ENCODE results near the gene FHIP1B.

The FHIP1B gene

GRCh38 chr11:6170226-6170625 lies 64.2 kb downstream of the FHIP1B start, which contains the start of gene OR52B2:
Gene OR52B2, minus strand, starts transcription at chr11:6170326. Its CDS starts 0 bp downstream, at chr11:6170326.
- H3K4me2 ChIP-seq (ENCODE audit: low read length), result no peak within 1 kb of the TSS
- no peak within 1 kb of the TSS for H4K91ac ChIP-seq (ENCODE audit: low read depth, low read length)
- H2BK5ac ChIP-seq (ENCODE audit: low read depth, low read length, poor library complexity), result no peak within 1 kb of the TSS
- H3K79me1 ChIP-seq (ENCODE audit: low read length), result no peaks in the 10 kb centered on the region
- H4K8ac ChIP-seq (ENCODE audit: low read depth, low read length), result no peak within 1 kb of the TSS
- H2BK120ac ChIP-seq (ENCODE audit: insufficient read depth, low read length, poor library complexity), result no peak within 1 kb of the TSS
- H3K18ac ChIP-seq (ENCODE audit: low read length), result no peak within 1 kb of the TSS
- H2AK5ac ChIP-seq (ENCODE audit: low read length), result no peak within 1 kb of the TSS
- H2AFZ ChIP-seq (ENCODE audit: insufficient read depth, low read length, poor library complexity), result no peak within 1 kb of the TSS
- WGBS (ENCODE audit: extremely low coverage, insufficient coverage, insufficient read length), result no CpG with 5 or more reads among the region's 1 CpG
- no peak within 1 kb of the TSS for H3K14ac ChIP-seq (ENCODE audit: low read length)
- H3K4ac ChIP-seq (ENCODE audit: low read depth, low read length), result no peak within 1 kb of the TSS
- no peak within 1 kb of the TSS for H3K23ac ChIP-seq (ENCODE audit: low read length)
- H3K4me3 ChIP-seq (ENCODE audit: low read depth, low read length), result no peak within 1 kb of the TSS
- no peak within 1 kb of the TSS for H3K27ac ChIP-seq (ENCODE audit: low read depth, low read length)
- H3K27me3 ChIP-seq (ENCODE audit: insufficient read depth, low read length), result no peaks in the 10 kb centered on the region
- H3K79me2 ChIP-seq (ENCODE audit: control insufficient read depth, insufficient read depth, low read length, poor library complexity), result no peaks in the 10 kb centered on the region
- H4K12ac ChIP-seq (ENCODE audit: low read depth, low read length), result no peak within 1 kb of the TSS
- no peak within 1 kb of the TSS for H2BK12ac ChIP-seq (ENCODE audit: low read length)
- H3K36me3 ChIP-seq (ENCODE audit: control insufficient read depth in 1 of 2, insufficient read depth in 2 of 2, low read length in 2 of 2), result no peaks in the 10 kb centered on the region
- no peaks in the 10 kb centered on the region for H3K9me3 ChIP-seq (ENCODE audit: insufficient read depth, low read depth, low read length)
- DNase-seq, result no peak
- H3K4me1 ChIP-seq (ENCODE audit: control insufficient read depth in 1 of 2, insufficient read depth in 2 of 2, low read length in 2 of 2), result no peaks in the 10 kb centered on the region
- no peak within 1 kb of the TSS for H3K9ac ChIP-seq (ENCODE audit: low read length)

All from trophoblast cell (in vitro differentiated cells and primary cell).